K562 (cell line): Measurements from ENCODE around the gene EPHB2. TPM values are rescaled to one million over a fixed set of nuclear protein-coding genes. Genes with fewer than 3 reads are reported as not detected.

Experiments
- ATAC-seq: fragments of 200-7000 bp; cut with Tn5 transposase; 3 replicates; pipeline ENCODE4 v1.9.1; 2020; ENCODE audit warnings: moderate library complexity
- BruUV-seq: library from RNA; stranded (reverse); fragments of 400-500 nt; replicated peaks from 2 replicates; lab custom pipeline; 2021; lab: Mats Ljungman, UMichigan
- CTCF ChIA-PET: fragments of 300-600 bp; formaldehyde crosslinking; extraction: SDS; loops from one replicate; lab custom pipeline; 2021; ENCODE audit warnings: low intra/inter-chr PET ratio; lab: Yijun Ruan, JAX
- POLR2A ChIA-PET: fragments of 300-600, 350-650 bp; sonication (Branson Sonifier 250); formaldehyde crosslinking; extraction: SDS; loops from one replicate; lab custom pipeline; 2021; ENCODE audit warnings: antibody characterized with exemption, inconsistent platforms; lab: Yijun Ruan, JAX
- DNase-seq, 4 experiments: peaks; one replicate each; pipeline versions ENCODE4 v3.0.0 to v3.0.0-alpha.2; 2011 to 2018; ENCODE audit warnings: low spot score in 3 of 4, mixed read lengths in 3 of 4; ENCODE audit errors: extremely low read depth in 1 of 4
- FAIRE-seq: peaks from 2 replicates; lab custom pipeline; 2011; peaks lifted over from hg19 to GRCh38; lab: Jason Lieb, UNC
- H2AFZ ChIP-seq: 2 replicates; pipeline ENCODE4 v1.6.0; 2011; ENCODE audit warnings: low read depth, low read length, control low read depth, inconsistent platforms
- H3K27ac ChIP-seq: fragments of 200-600 bp; 3 replicates; pipeline ENCODE4 v1.8.0; 2011; ENCODE audit warnings: low read depth, mild to moderate bottlenecking, control low read depth, inconsistent platforms, low read length, moderate library complexity, mixed read lengths; ENCODE audit errors: extremely low read depth
- H3K27me3 ChIP-seq, 2 experiments: fragments of 300-600 bp in 1 of 2; 2 replicates in 1 of 2; 3 replicates in 1 of 2; pipeline versions ENCODE4 v1.6.0 to v1.8.0; 2011; ENCODE audit warnings: inconsistent platforms in 2 of 2, low read length in 2 of 2, mild to moderate bottlenecking in 1 of 2, mixed read lengths in 1 of 2, moderate library complexity in 1 of 2; ENCODE audit not compliant: control insufficient read depth in 2 of 2, insufficient read depth in 2 of 2
- H3K36me3 ChIP-seq: fragments of 300-600 bp; 3 replicates; pipeline ENCODE4 v1.8.0; 2011; ENCODE audit warnings: mild to moderate bottlenecking, low read length, inconsistent platforms; ENCODE audit not compliant: control insufficient read depth, insufficient read depth
- H3K4me1 ChIP-seq, 2 experiments: fragments of 200-600 bp in 1 of 2; replicated peaks in 1 of 2; 2 replicates in 1 of 2; 3 replicates in 1 of 2; pipeline versions ENCODE4 v1.5.1 to v1.8.0; 2011; ENCODE audit warnings: inconsistent platforms in 2 of 2, low read length in 2 of 2, mild to moderate bottlenecking in 1 of 2, mixed read lengths in 1 of 2, moderate library complexity in 1 of 2; ENCODE audit not compliant: control insufficient read depth in 2 of 2, insufficient read depth in 2 of 2
- H3K4me2 ChIP-seq: 2 replicates; pipeline ENCODE4 v1.6.1; 2011; ENCODE audit warnings: low read length, control low read depth, inconsistent platforms, mixed read lengths; ENCODE audit not compliant: insufficient read depth
- H3K4me3 ChIP-seq: fragments of 200-600 bp; sonication (generic), shearing (Covaris generic); 2 replicates; pipeline ENCODE4 v1.5.1; 2016; ENCODE audit warnings: control low read depth, inconsistent platforms
- H3K79me2 ChIP-seq: fragments of 200-600 bp; 3 replicates; pipeline ENCODE4 v1.8.0; 2011; ENCODE audit warnings: low read length, inconsistent platforms; ENCODE audit not compliant: control insufficient read depth, insufficient read depth
- H3K9ac ChIP-seq, 2 experiments: 2 replicates each; pipeline versions ENCODE4 v1.6.0 to v1.6.1; 2011; ENCODE audit warnings: low read depth in 2 of 2, low read length in 2 of 2, control low read depth in 1 of 2, inconsistent platforms in 1 of 2, mild to moderate bottlenecking in 1 of 2, mixed read lengths in 1 of 2; ENCODE audit not compliant: insufficient read depth in 1 of 2
- H3K9me1 ChIP-seq: one replicate; pipeline ENCODE4 v1.6.0; 2011; ENCODE audit warnings: inconsistent platforms, mild to moderate bottlenecking, low read length, moderate library complexity; ENCODE audit not compliant: control insufficient read depth, insufficient read depth
- H3K9me3 ChIP-seq: replicated peaks from 2 replicates; pipeline ENCODE4 v1.5.1; 2011; ENCODE audit warnings: low read depth, low read length, inconsistent platforms; ENCODE audit not compliant: control insufficient read depth, insufficient read depth
- H4K20me1 ChIP-seq: replicated peaks from 2 replicates; pipeline ENCODE4 v1.6.1; 2011; ENCODE audit warnings: low read length, inconsistent platforms, mixed read lengths; ENCODE audit not compliant: control insufficient read depth, insufficient read depth
- CHD2 ChIP-seq: IDR thresholded peaks from 2 replicates; pipeline ENCODE4 v1.6.1; 2011; ENCODE audit warnings: low read depth, low read length
- ZBTB17 ChIP-seq: fragments of 450-650 bp; formaldehyde crosslinking; IDR thresholded peaks from 2 replicates; pipeline ENCODE4 v1.4.0; 2020; ENCODE audit warnings: mild to moderate bottlenecking
- ZNF140 ChIP-seq: fragments of 250-450 bp; sonication (Bioruptor Pico); IDR thresholded peaks from 2 replicates; pipeline ENCODE4 v1.8.0; 2021; ENCODE audit warnings: moderate library complexity, mild to moderate bottlenecking, inconsistent platforms
- WGBS: fragments of 100-300 bp; shearing (Covaris generic); methylation state at CpG from one replicate; pipeline ENCODE4 v1.1.6; 2016; ENCODE audit warnings: low coverage, mixed read lengths; ENCODE audit not compliant: insufficient coverage; ENCODE audit errors: missing lambda C conversion rate; 5-methylcytosine and 5-hydroxymethylcytosine counted together
- in situ Hi-C: fragments of 300-500 bp; cut with MboI; formaldehyde crosslinking; loops from 4 replicates; pipeline ENCODE4 v1.15.0; 2018; ENCODE audit warnings: inconsistent platforms, mixed read lengths
- intact Hi-C: fragments of 100-400 bp; cut with micrococcal nuclease; formaldehyde crosslinking; loops from 2 replicates; pipeline ENCODE4 v1.14.2; 2022
- polyA plus RNA-seq, 8 experiments: library from polyadenylated mRNA; depleted of rRNA in 4 of 8; stranded (reverse) in 5 of 8; unstranded in 3 of 8; fragments of >200 nt; fragmentation: Nextera tagmentation in 2 of 8; fragmentation: Illumina TruSeq in 1 of 8; extraction: Ambion mirVana in 2 of 8; extraction: Trizol in 1 of 8; gene quantifications; 2 replicates each; pipeline versions ENCODE4 v1.2.1 to v1.2.3, GENCODE V29; 2011 to 2014; ENCODE audit warnings: inconsistent platforms in 1 of 8, missing spikeins in 1 of 8
- total RNA-seq, 7 experiments: library from RNA; depleted of rRNA in 6 of 7; stranded (reverse); fragments of >200 nt in 6 of 7; fragmentation: Illumina TruSeq in 2 of 7; extraction: Trizol in 2 of 7; gene quantifications; 2 replicates each; pipeline versions ENCODE4 v1.2.1 to v1.2.3, GENCODE V29; 2011 to 2021; ENCODE audit warnings: low replicate concordance in 1 of 7
- TF ChIP-seq, protein P1 (sequence below): IDR thresholded peaks from 3 replicates; pipeline ENCODE4 v1.6.1; 2011; ENCODE audit warnings: borderline replicate concordance, mild to moderate bottlenecking; ENCODE audit not compliant: insufficient read length, insufficient read depth
- TF ChIP-seq, protein P2 (sequence below): fragments of 250-450 bp; sonication (Bioruptor Pico); IDR thresholded peaks from 2 replicates; pipeline ENCODE4 v1.8.0; 2021; ENCODE audit warnings: mild to moderate bottlenecking, moderate library complexity

Gene EPHB2
- total and polyA plus RNA-seq, 9 of the 15 experiments (the other 6 are each of a cell fraction or from before 2014, with no cell fraction given), result not detected

DNA sequence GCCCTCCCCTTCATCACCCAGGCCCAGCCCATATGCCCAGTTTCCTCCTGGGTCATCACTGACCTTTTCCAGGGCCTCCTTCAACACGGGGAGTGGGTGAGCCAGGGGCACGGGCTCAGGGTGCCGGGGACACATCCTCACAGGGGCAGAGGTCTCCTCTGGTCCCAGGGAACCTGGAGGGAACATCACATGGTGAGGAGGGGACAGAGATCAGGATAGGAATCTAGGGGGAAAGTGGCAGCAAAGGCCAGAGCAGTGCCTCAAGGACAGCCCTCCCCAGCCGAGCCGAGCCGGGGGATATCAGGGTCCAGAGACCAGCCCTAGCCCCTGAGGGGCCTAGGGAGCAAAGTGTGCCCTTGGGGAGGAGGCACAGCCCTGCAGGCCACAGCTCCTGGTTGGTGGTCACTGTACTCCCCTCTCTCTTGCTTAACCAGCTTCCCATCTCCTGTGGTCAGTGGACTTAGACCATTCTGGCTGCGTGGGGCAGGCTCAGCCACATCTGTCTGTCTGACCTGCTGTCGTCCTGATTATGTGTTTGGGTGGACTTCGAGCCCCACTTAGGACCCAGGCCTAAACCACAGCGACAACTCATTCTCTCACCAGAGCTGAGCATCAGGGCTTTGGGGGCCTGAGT lies 252.5 kb downstream of the EPHB2 start:
- no peak overlapping the region for H3K27ac ChIP-seq
- BruUV-seq, result no TSS peak
- FAIRE-seq, result no peak

More for the DNA sequence above, 252.5 kb downstream of the EPHB2 start:
- H3K9ac ChIP-seq, result 0 out of 4 replicates have a peak overlapping the region, but pooled peaks of 1 of the 2 experiments have one; percentile 62
- no peaks in the 10 kb centered on the region for H3K79me2 ChIP-seq
- DNase-seq, result no peak
- no peaks in the 10 kb centered on the region for H3K4me1 ChIP-seq
- ATAC-seq, result peak; percentile 16; the same call in 1 of the 3 replicates
- no peaks in the 10 kb centered on the region for H3K9me1 ChIP-seq
- in situ Hi-C loops, result no loop called here
- intact Hi-C loops, result no loop called here
- no peaks in the 10 kb centered on the region for H3K36me3 ChIP-seq
- ChIA-PET CTCF (interaction anchor here (1.5 kb wide), 1 partner anchor 259 kb away, joined by 8 read pairs; no protein-coding TSS in a partner anchor), POLR2A (no interaction called here)
- WGBS, result 5% methylated on average over 10 of the region's 10 CpGs
- no peak overlapping the region for H3K4me2 ChIP-seq
- H2AFZ ChIP-seq, result no peak overlapping the region
- peaks cover 16 to 52% of the 10 kb centered on the region in 2 experiments; a peak in 4 of 5 replicates for H3K27me3 ChIP-seq
- H3K9me3 ChIP-seq, result no peaks in the 10 kb centered on the region
- TF ChIP-seq CHD2 (no peak), ZBTB17 (CRISPR knock-in tag) (no peak), ZNF140 (CRISPR knock-in tag) (no peak)
- TF ChIP-seq, protein P1, sequence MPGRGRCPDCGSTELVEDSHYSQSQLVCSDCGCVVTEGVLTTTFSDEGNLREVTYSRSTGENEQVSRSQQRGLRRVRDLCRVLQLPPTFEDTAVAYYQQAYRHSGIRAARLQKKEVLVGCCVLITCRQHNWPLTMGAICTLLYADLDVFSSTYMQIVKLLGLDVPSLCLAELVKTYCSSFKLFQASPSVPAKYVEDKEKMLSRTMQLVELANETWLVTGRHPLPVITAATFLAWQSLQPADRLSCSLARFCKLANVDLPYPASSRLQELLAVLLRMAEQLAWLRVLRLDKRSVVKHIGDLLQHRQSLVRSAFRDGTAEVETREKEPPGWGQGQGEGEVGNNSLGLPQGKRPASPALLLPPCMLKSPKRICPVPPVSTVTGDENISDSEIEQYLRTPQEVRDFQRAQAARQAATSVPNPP, result no peak
- TF ChIP-seq, protein P2, sequence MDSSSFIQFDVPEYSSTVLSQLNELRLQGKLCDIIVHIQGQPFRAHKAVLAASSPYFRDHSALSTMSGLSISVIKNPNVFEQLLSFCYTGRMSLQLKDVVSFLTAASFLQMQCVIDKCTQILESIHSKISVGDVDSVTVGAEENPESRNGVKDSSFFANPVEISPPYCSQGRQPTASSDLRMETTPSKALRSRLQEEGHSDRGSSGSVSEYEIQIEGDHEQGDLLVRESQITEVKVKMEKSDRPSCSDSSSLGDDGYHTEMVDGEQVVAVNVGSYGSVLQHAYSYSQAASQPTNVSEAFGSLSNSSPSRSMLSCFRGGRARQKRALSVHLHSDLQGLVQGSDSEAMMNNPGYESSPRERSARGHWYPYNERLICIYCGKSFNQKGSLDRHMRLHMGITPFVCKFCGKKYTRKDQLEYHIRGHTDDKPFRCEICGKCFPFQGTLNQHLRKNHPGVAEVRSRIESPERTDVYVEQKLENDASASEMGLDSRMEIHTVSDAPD, result no peak
- H3K4me3 ChIP-seq, result no peak overlapping the region
- H4K20me1 ChIP-seq, result no peaks in the 10 kb centered on the region; the same call in 1 of the 2 replicates
